MM.1S (cell line): ENCODE data around the gene SPOP.

Experiments used
- DNase-seq: peaks from one replicate; pipeline ENCODE4 v3.0.0-alpha.2; 2015
- H2AFZ ChIP-seq: fragments of 300-600 bp; sonication (generic); 2 replicates; pipeline ENCODE4 v1.6.0; 2016; ENCODE audit warnings: antibody characterized with exemption, low read length
- H3F3A ChIP-seq: fragments of 300-600 bp; sonication (generic); 2 replicates; pipeline ENCODE4 v1.6.1; 2016; ENCODE audit warnings: mild to moderate bottlenecking, antibody characterized with exemption, low read length, moderate library complexity, mixed read lengths; ENCODE audit not compliant: insufficient read depth
- H3K27ac ChIP-seq: fragments of 300-600 bp; sonication (generic); 2 replicates; pipeline ENCODE4 v1.5.1; 2016; ENCODE audit warnings: mild to moderate bottlenecking, low read length
- H3K27me3 ChIP-seq: fragments of 300-600 bp; sonication (generic); replicated peaks from 2 replicates; pipeline ENCODE4 v1.6.0; 2016; ENCODE audit warnings: low read length; ENCODE audit not compliant: insufficient read depth
- H3K36me3 ChIP-seq: fragments of 300-600 bp; sonication (generic); replicated peaks from 2 replicates; pipeline ENCODE4 v1.6.1; 2016; ENCODE audit warnings: mild to moderate bottlenecking, low read length, mixed read lengths; ENCODE audit not compliant: insufficient read depth
- H3K4me1 ChIP-seq: fragments of 300-600 bp; sonication (generic); 2 replicates; pipeline ENCODE4 v1.6.1; 2016; ENCODE audit warnings: low read length, mixed read lengths
- H3K4me2 ChIP-seq: fragments of 300-600 bp; sonication (generic); 2 replicates; pipeline ENCODE4 v1.6.0; 2016; ENCODE audit warnings: low read depth, low read length
- H3K4me3 ChIP-seq: fragments of 300-600 bp; sonication (generic); 2 replicates; pipeline ENCODE4 v1.5.1; 2016; ENCODE audit warnings: low read length, mixed read lengths
- H3K79me2 ChIP-seq: fragments of 300-600 bp; sonication (generic); 2 replicates; pipeline ENCODE4 v1.6.1; 2016; ENCODE audit warnings: mixed run types, low read length, mixed read lengths
- H3K9ac ChIP-seq: fragments of 300-600 bp; sonication (generic); 2 replicates; pipeline ENCODE4 v1.6.1; 2016; ENCODE audit warnings: low read length, mixed read lengths
- H3K9me2 ChIP-seq: fragments of 300-600 bp; sonication (generic); replicated peaks from 2 replicates; pipeline ENCODE4 v1.6.1; 2016; ENCODE audit warnings: mild to moderate bottlenecking, low read length, mixed read lengths; ENCODE audit not compliant: insufficient read depth
- H3K9me3 ChIP-seq: fragments of 300-600 bp; sonication (generic); replicated peaks from 2 replicates; pipeline ENCODE4 v1.6.1; 2016; ENCODE audit warnings: mild to moderate bottlenecking, low read length, mixed read lengths; ENCODE audit not compliant: insufficient read depth
- H4K20me1 ChIP-seq: fragments of 300-600 bp; sonication (generic); 2 replicates; pipeline ENCODE4 v1.6.1; 2016; ENCODE audit warnings: mild to moderate bottlenecking, low read length, moderate library complexity, mixed read lengths; ENCODE audit not compliant: insufficient read depth
- CTCF ChIP-seq: fragments of 300-600 bp; sonication (generic); IDR thresholded peaks from 2 replicates; pipeline ENCODE4 v1.5.1; 2016; ENCODE audit warnings: antibody characterized with exemption, low read length, mixed read lengths
- EZH2 ChIP-seq: fragments of 300-600 bp; sonication (generic); optimal IDR thresholded peaks from 2 replicates; pipeline ENCODE3; 2017; ENCODE audit warnings: low read depth, mild to moderate bottlenecking, antibody characterized with exemption, low read length, mixed read lengths
- EZH2phosphoT487 ChIP-seq: fragments of 300-600 bp; sonication (generic); IDR thresholded peaks from 2 replicates; pipeline ENCODE4 v1.6.1; 2018; ENCODE audit warnings: antibody characterized with exemption, low read length

The SPOP gene

GRCh38 chr17:49567871-49568694 lies 109.8 kb downstream of the SPOP start:
- no peaks in the 10 kb centered on the region for H3K9me3 ChIP-seq
- peak overlapping the region; percentile 14; the same call in 1 of the 2 replicates for H3K9ac ChIP-seq
- no peaks in the 10 kb centered on the region for H3K36me3 ChIP-seq
- H3K4me3 ChIP-seq = peak overlapping the region; percentile 63
- no peaks in the 10 kb centered on the region for H3K79me2 ChIP-seq
- no peaks in the 10 kb centered on the region for H4K20me1 ChIP-seq
- TF ChIP-seq CTCF = peak; percentile 87
- TF ChIP-seq EZH2phosphoT487 = no peak
- H3F3A ChIP-seq = peaks cover 19% of the 10 kb centered on the region
- H2AFZ ChIP-seq = peak overlapping the region; percentile 93
- H3K4me2 ChIP-seq = peak overlapping the region; percentile 95
- peak; percentile 78 for DNase-seq
- peaks cover 16% of the 10 kb centered on the region for H3K4me1 ChIP-seq
- peaks cover 52% of the 10 kb centered on the region for H3K27me3 ChIP-seq
- H3K27ac ChIP-seq = no peak overlapping the region
- H3K9me2 ChIP-seq = no peaks in the 10 kb centered on the region

DNA sequence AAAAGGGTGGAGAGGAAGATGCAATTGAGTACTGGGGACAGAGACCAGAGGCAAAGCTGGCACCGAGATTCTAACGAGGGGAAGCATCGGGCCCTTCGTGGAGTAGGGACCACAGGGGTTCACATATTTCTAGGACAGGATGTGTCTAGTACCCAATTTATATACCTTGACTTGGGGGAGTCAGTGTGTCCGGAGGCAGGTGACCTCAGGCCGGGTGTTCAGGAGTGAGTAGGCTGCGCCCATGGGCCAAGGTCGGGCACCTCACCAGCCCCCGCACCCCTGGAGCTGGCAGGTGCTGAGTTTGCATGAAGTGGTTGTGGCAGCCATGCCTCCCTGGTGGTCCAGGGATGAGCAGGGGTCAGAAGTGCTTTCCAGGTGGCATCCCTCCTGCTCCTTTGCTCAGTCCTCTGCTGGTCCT lies 110.8 kb downstream of the SPOP start:
- Histone ChIP-seq H3K79me2 (no peaks in the 10 kb centered on the region), H3K9me3 (no peaks in the 10 kb centered on the region), H3K9me2 (no peaks in the 10 kb centered on the region), H2AFZ (no peak overlapping the region), H3F3A (peaks cover 19% of the 10 kb centered on the region), H4K20me1 (no peaks in the 10 kb centered on the region), H3K27ac (no peak overlapping the region), H3K9ac (no peak overlapping the region), H3K4me2 (no peak overlapping the region), H3K36me3 (no peaks in the 10 kb centered on the region), H3K27me3 (peaks cover 46% of the 10 kb centered on the region), H3K4me1 (peaks cover 16% of the 10 kb centered on the region), H3K4me3 (no peak overlapping the region)
- TF ChIP-seq EZH2phosphoT487 = no peak
- DNase-seq = no peak

GRCh38 chr17:49566668-49567071 lies 111.2 kb downstream of the SPOP start:
- no peak overlapping the region for H3K9ac ChIP-seq

GRCh38 chr17:49565948-49566491 lies 111.9 kb downstream of the SPOP start:
- no peak overlapping the region for H3K27ac ChIP-seq
- H3K9ac ChIP-seq = no peak overlapping the region
- no peaks in the 10 kb centered on the region for H4K20me1 ChIP-seq
- H2AFZ ChIP-seq = no peak overlapping the region
- H3K4me3 ChIP-seq = no peak overlapping the region
- H3K36me3 ChIP-seq = no peaks in the 10 kb centered on the region
- peaks cover 9% of the 10 kb centered on the region for H3K4me1 ChIP-seq
- no peak for DNase-seq
- peaks cover 46% of the 10 kb centered on the region for H3K27me3 ChIP-seq
- H3K9me2 ChIP-seq = no peaks in the 10 kb centered on the region
- no peak for TF ChIP-seq EZH2phosphoT487
- no peak for TF ChIP-seq EZH2
- no peak for TF ChIP-seq CTCF
- no peaks in the 10 kb centered on the region for H3K9me3 ChIP-seq
- no peaks in the 10 kb centered on the region for H3K79me2 ChIP-seq
- H3F3A ChIP-seq = peaks cover 13% of the 10 kb centered on the region
- no peak overlapping the region for H3K4me2 ChIP-seq

More at GRCh38 chr17:49566668-49567071, 111.2 kb downstream of the SPOP start:
- Histone ChIP-seq H2AFZ (no peak overlapping the region), H3K4me2 (no peak overlapping the region), H3K79me2 (no peaks in the 10 kb centered on the region), H3F3A (peaks cover 16% of the 10 kb centered on the region), H3K9me2 (no peaks in the 10 kb centered on the region), H3K27me3 (peaks cover 45% of the 10 kb centered on the region), H3K4me1 (peaks cover 16% of the 10 kb centered on the region), H3K9me3 (no peaks in the 10 kb centered on the region), H4K20me1 (no peaks in the 10 kb centered on the region), H3K36me3 (no peaks in the 10 kb centered on the region), H3K4me3 (no peak overlapping the region), H3K27ac (no peak overlapping the region)
- TF ChIP-seq EZH2phosphoT487 = no peak
- DNase-seq = no peak
